NT2/D1 (cell line): ENCODE measurements around the gene PRRG2.

ENCODE experiments used
- DNase-seq: peaks from one replicate; pipeline ENCODE4 v3.0.0-alpha.2; 2011; ENCODE audit warnings: low read depth, low spot score
- H3K27me3 ChIP-seq: 2 replicates; pipeline ENCODE4 v1.6.0; 2011; ENCODE audit warnings: mild to moderate bottlenecking; ENCODE audit not compliant: insufficient read length, insufficient read depth
- H3K36me3 ChIP-seq: 2 replicates; pipeline ENCODE4 v1.6.1; 2011; ENCODE audit warnings: mild to moderate bottlenecking, low read length, mixed read lengths; ENCODE audit not compliant: insufficient read depth, insufficient read length
- H3K4me1 ChIP-seq: 2 replicates; pipeline ENCODE4 v1.5.1; 2011; ENCODE audit not compliant: insufficient read depth, insufficient read length
- H3K4me3 ChIP-seq: 2 replicates; pipeline ENCODE4 v1.5.1; 2011; ENCODE audit warnings: low read depth; ENCODE audit not compliant: insufficient read length
- H3K9ac ChIP-seq: 2 replicates; pipeline ENCODE4 v1.6.0; 2011; ENCODE audit warnings: low read depth; ENCODE audit not compliant: insufficient read length
- H3K9me3 ChIP-seq: 2 replicates; pipeline ENCODE4 v1.5.1; 2011; ENCODE audit warnings: mild to moderate bottlenecking, low read length; ENCODE audit not compliant: insufficient read depth
- SUZ12 ChIP-seq: IDR thresholded peaks from 2 replicates; pipeline ENCODE4 v1.6.1; 2011; ENCODE audit not compliant: insufficient read length, insufficient read depth; ENCODE audit errors: extremely low read depth
- YY1 ChIP-seq: IDR thresholded peaks from 2 replicates; pipeline ENCODE4 v1.6.1; 2011; ENCODE audit not compliant: insufficient read length, insufficient read depth
- ZNF274 ChIP-seq: IDR thresholded peaks from 2 replicates; pipeline ENCODE4 v1.6.1; 2011; ENCODE audit warnings: mild to moderate bottlenecking, low read depth, low read length

PRRG2 gene

GRCh38 chr19:49581007-49581508 is at the start of gene PRRG2:
PRRG2 (plus strand) TSS chr19:49581316; CDS start chr19:49583220, 1,904 bp downstream.
- H3K27me3 ChIP-seq: no peaks in the 10 kb centered on the region
- H3K9ac ChIP-seq: peak within 1 kb of the TSS; percentile 93
- H3K36me3 ChIP-seq: peaks cover 6% of the 10 kb centered on the region
- H3K9me3 ChIP-seq: no peaks in the 10 kb centered on the region
- DNase-seq: no peak
- TF ChIP-seq YY1 (no peak), ZNF274 (no peak), SUZ12 (no peak)
- peaks cover 9% of the 10 kb centered on the region for H3K4me1 ChIP-seq
- H3K4me3 ChIP-seq: peak within 1 kb of the TSS; percentile 67

- peaks cover 12% of the 10 kb centered on the region for H3K36me3 ChIP-seq
- DNase-seq: no peak
Observed at GRCh38 chr19:49533551-49534488, 47.3 kb upstream of the PRRG2 start.

DNA sequence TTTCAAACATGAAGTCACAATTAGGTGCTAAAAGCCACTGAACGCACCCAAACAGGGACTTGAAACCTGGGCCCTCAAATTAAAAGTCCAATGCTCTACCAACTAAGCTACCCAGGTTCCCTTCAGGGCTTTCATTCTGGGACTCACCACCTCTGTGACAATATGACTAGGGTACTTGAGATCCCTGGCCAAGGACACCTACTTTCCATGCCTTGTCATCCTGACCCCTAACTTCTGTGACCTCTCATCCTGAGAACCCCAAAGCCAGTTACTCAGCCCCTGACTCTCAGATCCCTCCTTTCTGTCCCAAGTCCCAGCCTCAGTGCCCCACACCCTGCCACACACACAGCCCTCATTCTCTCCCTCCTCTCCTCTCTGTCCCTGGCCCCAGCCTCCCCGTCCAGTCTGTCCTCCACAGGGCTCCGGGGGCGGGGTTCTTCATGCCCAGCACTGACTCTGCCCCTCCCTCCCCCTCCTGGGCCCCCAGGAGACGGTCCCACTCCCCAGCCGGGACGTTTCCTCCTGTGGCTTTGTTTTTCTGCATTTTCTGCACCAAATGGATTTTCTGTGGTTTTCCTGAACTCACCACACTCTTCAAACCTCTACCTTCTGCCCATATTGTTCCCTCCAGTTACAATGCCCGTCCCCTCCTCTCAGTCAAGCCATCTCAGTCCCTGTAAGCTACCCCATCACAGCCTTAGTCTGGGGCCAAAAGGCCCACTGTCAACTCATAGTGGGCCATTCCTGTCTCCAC is 46.3 kb upstream of the PRRG2 start:
- Histone ChIP-seq H3K4me3 (no peak overlapping the region), H3K4me1 (peaks cover 7% of the 10 kb centered on the region), H3K27me3 (no peaks in the 10 kb centered on the region), H3K9ac (no peak overlapping the region), H3K36me3 (peaks cover 15% of the 10 kb centered on the region), H3K9me3 (no peaks in the 10 kb centered on the region)
- no peak for DNase-seq
- TF ChIP-seq SUZ12 (no peak), ZNF274 (no peak), YY1 (no peak)

More at GRCh38 chr19:49533551-49534488, 47.3 kb upstream of the PRRG2 start:
- TF ChIP-seq SUZ12: no peak
- no peak for TF ChIP-seq ZNF274
- TF ChIP-seq YY1: no peak
- Histone ChIP-seq H3K27me3 (no peaks in the 10 kb centered on the region), H3K4me3 (peak overlapping the region; percentile 65), H3K4me1 (peaks cover 7% of the 10 kb centered on the region), H3K9ac (peak overlapping the region; percentile 66), H3K9me3 (no peaks in the 10 kb centered on the region)

GRCh38 chr19:49536921-49537462 is 44.1 kb upstream of the PRRG2 start:
- no peak overlapping the region for H3K4me3 ChIP-seq
- TF ChIP-seq ZNF274 (no peak), SUZ12 (no peak), YY1 (no peak)
- no peak overlapping the region for H3K9ac ChIP-seq
- H3K27me3 ChIP-seq: no peaks in the 10 kb centered on the region
- H3K36me3 ChIP-seq: peaks cover 12% of the 10 kb centered on the region
- peaks cover 5% of the 10 kb centered on the region for H3K4me1 ChIP-seq
- no peak for DNase-seq
- H3K9me3 ChIP-seq: no peaks in the 10 kb centered on the region

DNA sequence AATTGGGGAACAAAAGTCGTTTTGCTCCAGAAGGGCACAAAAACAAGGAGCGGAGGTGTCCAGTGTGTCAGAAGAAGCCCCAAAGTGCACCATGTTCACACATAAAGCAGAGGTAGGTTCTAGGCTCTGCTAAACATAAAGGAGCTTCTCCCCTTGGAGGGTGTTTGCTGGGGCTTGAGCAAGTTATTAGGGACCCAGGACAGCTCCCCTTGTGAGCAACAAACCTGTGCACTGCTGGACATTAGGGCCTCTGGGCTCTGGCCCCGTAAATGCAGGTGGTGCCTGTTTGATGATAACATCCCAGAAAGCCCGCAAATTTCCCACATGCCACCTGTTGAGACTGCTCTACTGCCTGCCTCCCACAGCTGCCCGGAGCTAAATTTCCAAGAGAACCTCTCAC is 42.5 kb upstream of the PRRG2 start:
- Histone ChIP-seq H3K36me3 (peaks cover 12% of the 10 kb centered on the region), H3K4me3 (no peak overlapping the region), H3K9me3 (no peaks in the 10 kb centered on the region), H3K27me3 (no peaks in the 10 kb centered on the region), H3K9ac (no peak overlapping the region), H3K4me1 (no peaks in the 10 kb centered on the region)
- no peak for DNase-seq
- no peak for TF ChIP-seq ZNF274
- no peak for TF ChIP-seq SUZ12
- no peak for TF ChIP-seq YY1

GRCh38 chr19:49539192-49539952 is 41.7 kb upstream of the PRRG2 start:
- Histone ChIP-seq H3K9ac (no peak overlapping the region), H3K4me3 (no peak overlapping the region), H3K4me1 (no peaks in the 10 kb centered on the region), H3K36me3 (peaks cover 12% of the 10 kb centered on the region), H3K27me3 (no peaks in the 10 kb centered on the region), H3K9me3 (no peaks in the 10 kb centered on the region)
- TF ChIP-seq ZNF274 (no peak), YY1 (no peak), SUZ12 (no peak)
- DNase-seq: no peak

DNA sequence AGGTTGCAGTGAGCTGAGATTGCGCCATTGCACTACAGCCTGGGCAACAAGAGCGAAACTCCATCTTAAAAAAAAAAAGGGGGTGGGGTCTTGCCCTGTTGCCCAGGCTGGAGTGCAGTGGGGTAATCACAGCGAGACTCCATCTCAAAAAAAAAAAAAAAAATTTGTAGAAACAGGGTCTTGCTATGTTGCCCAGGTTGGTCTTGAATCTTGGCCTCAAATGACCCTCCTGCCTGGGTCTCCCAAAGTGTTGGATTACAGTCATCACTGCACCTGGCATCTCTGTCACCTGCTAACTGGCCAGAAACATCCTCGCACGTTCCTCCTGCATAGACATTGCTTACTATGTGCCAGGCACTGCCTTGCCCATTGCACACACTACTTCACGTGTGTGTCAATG is 39.2 kb upstream of the PRRG2 start:
- Histone ChIP-seq H3K4me3 (no peak overlapping the region), H3K27me3 (no peaks in the 10 kb centered on the region), H3K4me1 (no peaks in the 10 kb centered on the region), H3K36me3 (peaks cover 10% of the 10 kb centered on the region), H3K9me3 (no peaks in the 10 kb centered on the region), H3K9ac (no peak overlapping the region)
- TF ChIP-seq SUZ12 (no peak), YY1 (no peak), ZNF274 (no peak)
- no peak for DNase-seq
